Activated CD4-positive, alpha-beta memory T cell treated with anti-CD3 and anti-CD28 coated beads, Interleukin-2, amount 10 ng/mL, durations not matched to agents 7 days and 5 days (primary cell): ENCODE measurements around the gene LAMC3. TPM values are rescaled to one million over a fixed set of nuclear protein-coding genes. Genes with fewer than 3 reads are reported as not detected.
A peak's percentile ranks its signal among the peaks of the same experiment; 100 is the strongest.
"Not testable (repeated sequence)": the region's sequence is repeated elsewhere in the genome, so short reads cannot be mapped to it uniquely, and the experiment has no call there.

Experiments
- CTCF ChIA-PET: fragments of 350-600 bp; sonication (Branson Sonifier 250); formaldehyde crosslinking; loops from one replicate; lab custom pipeline; 2021; ENCODE audit warnings: antibody characterized with exemption, inconsistent platforms; lab: Charles Lee
- POLR2A ChIA-PET: fragments of 350-600 bp; sonication (Branson Sonifier 250); formaldehyde crosslinking; loops from one replicate; lab custom pipeline; 2021; ENCODE audit warnings: antibody characterized with exemption; lab: Charles Lee
- DNase-seq: peaks from one replicate; pipeline ENCODE4 v3.0.0-alpha.2; 2020
- H3K27ac Mint-ChIP-seq: one replicate; pipeline ENCODE4 v1.8.0; 2021; ENCODE audit warnings: mild to moderate bottlenecking, mixed read lengths
- H3K27me3 Mint-ChIP-seq: one replicate; pipeline ENCODE4 v1.8.0; 2021; ENCODE audit warnings: mixed read lengths
- H3K36me3 Mint-ChIP-seq: one replicate; pipeline ENCODE4 v1.8.0; 2021; ENCODE audit warnings: low read depth, mixed read lengths
- H3K4me1 Mint-ChIP-seq: one replicate; pipeline ENCODE4 v1.8.0; 2021; ENCODE audit warnings: mixed read lengths
- H3K4me3 Mint-ChIP-seq: one replicate; pipeline ENCODE4 v1.8.0; 2021; ENCODE audit warnings: mild to moderate bottlenecking, mixed read lengths
- H3K9me3 Mint-ChIP-seq: one replicate; pipeline ENCODE4 v1.8.0; 2021; ENCODE audit warnings: mixed read lengths
- total RNA-seq, 2 experiments: library from RNA; stranded (reverse); gene quantifications; one replicate each; pipeline ENCODE4 v1.2.3, GENCODE V29; 2021

LAMC3 gene
- total RNA-seq, 2 experiments from 2014 or later, result not detected

DNA sequence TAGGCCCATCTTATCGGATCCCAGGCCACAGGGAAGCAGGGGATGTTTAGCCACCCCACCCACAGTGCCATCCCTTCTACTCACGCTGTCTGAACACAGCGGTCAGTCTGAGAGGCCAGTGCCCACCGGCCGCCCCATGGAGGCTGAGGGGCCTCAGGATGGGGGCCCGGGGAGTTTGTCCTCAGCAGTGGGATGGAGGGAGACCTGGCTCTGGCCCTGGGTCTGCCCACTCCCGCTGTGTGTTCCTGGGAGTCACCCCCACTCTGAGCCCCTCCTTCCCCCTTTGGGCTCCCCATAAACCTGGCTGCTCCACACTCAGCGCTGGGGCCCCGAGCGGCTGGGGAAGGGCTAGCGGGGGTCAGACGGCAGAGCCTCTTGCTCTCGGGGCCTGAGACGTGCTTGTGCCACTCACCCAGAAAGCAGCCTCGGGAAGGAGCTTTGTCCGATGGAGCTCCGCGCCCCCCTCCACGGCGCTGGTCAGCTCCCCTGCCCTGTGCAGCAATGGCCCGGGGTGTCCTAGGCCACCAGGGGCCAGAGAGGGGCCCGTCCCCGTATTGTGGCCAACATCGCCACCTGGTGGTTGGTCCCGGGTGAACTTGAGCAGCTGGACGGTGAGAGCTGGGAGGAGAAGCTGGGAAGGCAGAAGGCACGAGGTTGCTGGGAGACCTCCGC lies 10.9 kb upstream of the LAMC3 start:
- H3K9me3 Mint-ChIP-seq, result no peaks in the 10 kb centered on the region
- H3K4me3 Mint-ChIP-seq, result no peak overlapping the region
- H3K27me3 Mint-ChIP-seq, result peaks cover 6% of the 10 kb centered on the region
- no peaks in the 10 kb centered on the region for H3K36me3 Mint-ChIP-seq
- peak; percentile 57 for DNase-seq
- CTCF ChIA-PET, result interaction anchor here (0.6 to 1.4 kb wide), 13 partner anchors 9 to 297 kb away, joined by 3 to 16 read pairs (median 3); no protein-coding TSS in a partner anchor
- no peaks in the 10 kb centered on the region for H3K4me1 Mint-ChIP-seq
- no peak overlapping the region for H3K27ac Mint-ChIP-seq
- POLR2A ChIA-PET, result no interaction called here

DNA sequence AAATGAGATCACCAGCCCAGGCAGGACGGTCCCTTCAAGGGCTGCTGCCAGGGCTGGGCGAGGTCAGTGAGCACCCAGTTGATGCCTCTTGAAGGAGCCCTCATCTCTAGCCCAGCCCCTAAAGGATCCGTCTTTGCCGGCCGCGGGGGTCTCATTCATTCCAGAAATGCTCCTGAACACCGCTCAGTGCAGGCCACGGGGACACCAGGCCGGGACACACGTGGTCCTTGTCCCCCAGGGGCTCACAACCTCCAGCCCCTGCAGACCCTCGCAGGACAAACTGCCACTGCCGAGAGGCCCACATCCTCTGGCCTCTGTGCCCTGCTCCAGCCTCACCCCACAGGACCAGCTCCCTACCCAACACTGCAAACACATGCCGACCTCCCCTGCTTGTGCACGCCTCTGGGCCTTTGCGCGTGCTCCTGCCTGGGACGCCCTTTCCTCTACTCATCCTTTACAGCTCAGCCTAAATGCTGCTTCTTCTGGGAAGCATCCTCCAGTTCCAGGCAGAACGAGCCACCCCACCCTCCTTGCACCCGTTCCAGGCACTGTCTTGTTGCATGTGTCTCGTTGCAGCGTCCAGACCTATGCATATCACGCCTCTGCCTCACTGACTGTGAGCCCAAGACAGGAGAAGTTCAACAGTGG lies 10.3 kb upstream of the LAMC3 start:
- Mint-ChIP-seq H3K36me3 (no peaks in the 10 kb centered on the region), H3K4me3 (no peak overlapping the region), H3K27ac (no peak overlapping the region), H3K9me3 (no peaks in the 10 kb centered on the region), H3K4me1 (no peaks in the 10 kb centered on the region), H3K27me3 (peaks cover 6% of the 10 kb centered on the region)
- DNase-seq, result no peak
- CTCF ChIA-PET, result interaction anchor here (0.6 to 1.4 kb wide), 13 partner anchors 8 to 298 kb away, joined by 3 to 16 read pairs (median 3); no protein-coding TSS in a partner anchor
- POLR2A ChIA-PET, result no interaction called here

DNA sequence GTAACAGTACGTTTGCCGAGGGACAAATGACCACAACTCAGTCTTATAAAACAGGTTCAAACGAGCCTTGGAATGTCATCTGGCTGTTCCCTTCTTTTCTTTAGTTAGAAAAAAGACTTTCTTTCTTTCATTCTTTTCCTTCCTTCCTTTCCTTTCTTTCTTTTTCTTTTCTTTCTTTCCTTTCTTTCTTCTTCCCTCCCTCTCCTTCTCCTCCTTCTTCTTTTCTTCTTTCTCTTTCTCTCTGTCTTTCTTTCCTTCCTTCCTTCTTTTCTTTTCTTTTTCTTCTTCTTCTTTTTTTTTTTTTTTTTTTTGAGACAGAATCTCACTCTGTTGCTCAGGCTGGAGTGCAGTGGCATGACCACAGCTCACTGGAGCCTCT lies 9.7 kb upstream of the LAMC3 start:
- H3K36me3 Mint-ChIP-seq, result no peaks in the 10 kb centered on the region
- ChIA-PET CTCF (interaction anchor here (0.7 to 1.4 kb wide), 3 partner anchors 12 to 799 kb away, joined by 3 to 5 read pairs (median 3); no protein-coding TSS in a partner anchor), POLR2A (no interaction called here)
- H3K9me3 Mint-ChIP-seq, result no peaks in the 10 kb centered on the region
- no peaks in the 10 kb centered on the region for H3K4me1 Mint-ChIP-seq
- no peak overlapping the region for H3K4me3 Mint-ChIP-seq
- DNase-seq, result no peak
- H3K27ac Mint-ChIP-seq, result no peak overlapping the region
- peaks cover 6% of the 10 kb centered on the region for H3K27me3 Mint-ChIP-seq

DNA sequence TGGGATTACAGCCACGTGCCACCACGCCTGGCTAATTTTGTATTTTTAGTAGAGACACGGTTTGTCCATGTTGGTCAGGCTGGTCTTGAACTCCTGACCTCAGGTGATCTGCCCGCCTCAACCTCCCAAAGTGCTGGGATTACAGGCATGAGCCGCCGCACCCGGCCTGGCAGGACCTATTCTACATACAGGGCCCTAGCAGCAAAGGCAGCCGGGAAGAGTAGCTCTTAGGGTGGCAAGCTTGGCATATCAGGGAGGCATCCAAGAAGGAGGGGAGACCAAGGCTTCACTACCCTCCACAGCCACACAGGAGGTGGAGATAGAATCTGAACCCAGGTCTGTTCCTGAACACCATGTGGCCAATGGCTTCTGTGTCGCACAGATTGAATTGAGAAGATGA lies 8.4 kb upstream of the LAMC3 start:
- POLR2A ChIA-PET, H3K9me3 Mint-ChIP-seq, H3K36me3 Mint-ChIP-seq, H3K27me3 Mint-ChIP-seq, H3K4me1 Mint-ChIP-seq, H3K4me3 Mint-ChIP-seq, DNase-seq, H3K27ac Mint-ChIP-seq, CTCF ChIA-PET: not testable (repeated sequence)

DNA sequence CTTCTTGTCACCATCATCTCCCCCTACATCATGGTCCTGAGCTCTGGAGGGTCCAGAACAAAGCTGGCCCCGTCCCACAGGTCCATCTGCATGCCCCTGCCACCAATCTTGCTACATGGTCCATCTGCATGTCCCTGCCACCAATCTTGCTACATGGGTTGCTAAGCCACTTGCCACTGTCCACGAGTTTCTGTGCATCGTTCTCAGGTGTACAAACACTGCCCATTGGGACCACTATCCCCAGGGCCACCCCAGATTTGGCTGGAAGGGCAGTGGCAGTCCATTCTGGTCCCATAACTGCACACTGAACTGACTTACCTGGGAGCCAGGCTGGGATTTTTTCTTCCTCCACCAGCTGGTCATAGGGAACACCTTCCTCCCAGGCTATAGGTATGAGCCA lies 8.0 kb upstream of the LAMC3 start:
- Mint-ChIP-seq H3K36me3 (no peaks in the 10 kb centered on the region), H3K27ac (no peak overlapping the region), H3K27me3 (peaks cover 9% of the 10 kb centered on the region), H3K4me1 (no peaks in the 10 kb centered on the region), H3K9me3 (no peaks in the 10 kb centered on the region), H3K4me3 (no peak overlapping the region)
- CTCF ChIA-PET, result interaction anchor here (0.6 kb wide), 1 partner anchor 182 kb away, joined by 5 read pairs; no protein-coding TSS in a partner anchor
- POLR2A ChIA-PET, result no interaction called here
- DNase-seq, result no peak

DNA sequence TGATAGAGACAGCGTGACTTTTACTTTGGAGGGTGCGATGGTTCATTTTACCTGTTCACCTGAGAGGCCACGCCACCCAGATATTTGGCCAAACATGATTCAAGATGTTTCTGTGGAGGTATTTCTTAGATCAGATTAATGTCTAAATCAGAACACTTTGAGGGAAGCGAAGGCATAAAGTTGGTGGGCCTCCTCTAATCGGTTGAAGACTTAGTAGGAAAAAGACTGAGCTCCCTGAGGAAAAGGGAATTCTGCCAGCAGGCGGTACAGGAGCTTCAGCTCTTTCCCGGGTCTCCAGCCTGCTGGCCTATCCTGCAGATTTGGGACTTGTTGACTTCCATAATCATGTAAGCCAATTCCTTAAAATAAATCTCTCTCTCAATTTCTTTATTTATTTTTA lies 7.0 kb upstream of the LAMC3 start:
- no peaks in the 10 kb centered on the region for H3K9me3 Mint-ChIP-seq
- H3K4me3 Mint-ChIP-seq, result no peak overlapping the region
- H3K36me3 Mint-ChIP-seq, result no peaks in the 10 kb centered on the region
- H3K4me1 Mint-ChIP-seq, result no peaks in the 10 kb centered on the region
- peaks cover 13% of the 10 kb centered on the region for H3K27me3 Mint-ChIP-seq
- no peak for DNase-seq
- ChIA-PET CTCF (interaction anchor here (1.9 kb wide), 1 partner anchor 44 kb away, joined by 6 read pairs; no protein-coding TSS in a partner anchor), POLR2A (no interaction called here)
- H3K27ac Mint-ChIP-seq, result no peak overlapping the region

DNA sequence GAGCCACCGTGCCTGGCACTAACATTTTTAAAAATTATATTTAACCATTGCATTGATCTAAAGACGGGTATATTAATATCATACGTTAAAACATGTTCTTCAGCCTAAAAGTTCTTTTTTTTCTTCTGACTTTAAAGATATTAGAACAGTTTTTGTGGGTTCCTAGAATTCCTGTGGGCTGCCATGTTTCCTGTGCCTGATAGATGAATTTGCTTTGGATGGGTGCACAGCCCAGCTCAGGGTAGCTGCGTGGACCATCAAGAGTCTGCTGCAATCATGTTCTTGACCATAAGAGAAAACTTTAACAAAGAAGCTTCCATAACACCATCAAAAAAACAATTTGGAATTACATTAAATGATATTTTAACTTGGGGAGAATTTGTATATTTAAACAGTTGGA lies 2.4 kb upstream of the LAMC3 start:
- DNase-seq, result no peak
- Mint-ChIP-seq H3K4me3 (no peak overlapping the region), H3K4me1 (no peaks in the 10 kb centered on the region), H3K27me3 (peaks cover 29% of the 10 kb centered on the region), H3K36me3 (no peaks in the 10 kb centered on the region), H3K27ac (no peak overlapping the region), H3K9me3 (no peaks in the 10 kb centered on the region)
- ChIA-PET CTCF (interaction anchor here (0.7 to 1.6 kb wide), 2 partner anchors 8 to 157 kb away, joined by 4 to 6 read pairs; no protein-coding TSS in a partner anchor), POLR2A (no interaction called here)

DNA sequence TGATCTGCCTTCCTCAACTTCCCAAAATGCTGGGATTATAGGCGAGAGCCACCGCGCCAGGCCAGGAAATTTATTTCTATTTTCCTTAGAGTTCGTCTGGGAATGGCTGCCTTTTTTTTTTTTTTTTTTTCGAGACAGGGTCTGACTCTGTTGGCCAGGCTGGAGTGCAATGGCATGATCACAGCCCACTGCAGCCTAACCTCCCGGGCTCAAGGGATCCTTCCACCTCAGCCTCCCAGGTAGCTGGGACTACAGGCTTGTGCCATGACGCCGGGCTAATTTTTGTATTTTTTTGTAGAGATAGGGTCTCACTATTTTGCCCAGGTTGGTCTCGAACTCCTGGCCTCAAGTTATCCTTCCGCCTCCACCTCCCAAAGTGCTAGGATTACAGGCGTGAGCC lies 888 bp upstream of the LAMC3 start:
- Mint-ChIP-seq H3K27ac (no peak overlapping the region), H3K27me3 (peaks cover 30% of the 10 kb centered on the region), H3K4me3 (no peak overlapping the region), H3K9me3 (no peaks in the 10 kb centered on the region), H3K36me3 (no peaks in the 10 kb centered on the region), H3K4me1 (no peaks in the 10 kb centered on the region)
- DNase-seq, result no peak
- CTCF ChIA-PET, result no interaction called here
- POLR2A ChIA-PET, result no interaction called here

DNA sequence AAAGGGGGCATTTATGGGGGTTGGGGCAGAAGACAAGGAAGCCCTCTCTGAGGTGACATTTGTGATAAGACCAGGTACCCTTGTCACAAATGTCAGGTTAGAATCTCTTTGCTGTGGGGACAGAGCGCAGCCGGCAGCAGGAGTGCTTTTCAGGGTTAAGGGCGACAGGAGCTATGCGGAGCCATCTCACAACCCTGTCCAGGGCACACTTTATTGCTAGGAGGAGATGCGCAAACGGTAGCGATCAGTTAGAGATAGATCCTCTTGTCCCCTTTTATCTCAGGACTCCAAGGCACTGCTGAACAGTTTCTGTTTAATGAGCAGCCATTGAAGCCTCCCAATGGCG lies 438 bp upstream of the LAMC3 start:
- Mint-ChIP-seq H3K4me1 (no peaks in the 10 kb centered on the region), H3K9me3 (no peaks in the 10 kb centered on the region), H3K27me3 (peaks cover 30% of the 10 kb centered on the region), H3K27ac (no peak overlapping the region), H3K36me3 (no peaks in the 10 kb centered on the region), H3K4me3 (no peak overlapping the region)
- CTCF ChIA-PET, result no interaction called here
- POLR2A ChIA-PET, result no interaction called here
- no peak for DNase-seq

DNA sequence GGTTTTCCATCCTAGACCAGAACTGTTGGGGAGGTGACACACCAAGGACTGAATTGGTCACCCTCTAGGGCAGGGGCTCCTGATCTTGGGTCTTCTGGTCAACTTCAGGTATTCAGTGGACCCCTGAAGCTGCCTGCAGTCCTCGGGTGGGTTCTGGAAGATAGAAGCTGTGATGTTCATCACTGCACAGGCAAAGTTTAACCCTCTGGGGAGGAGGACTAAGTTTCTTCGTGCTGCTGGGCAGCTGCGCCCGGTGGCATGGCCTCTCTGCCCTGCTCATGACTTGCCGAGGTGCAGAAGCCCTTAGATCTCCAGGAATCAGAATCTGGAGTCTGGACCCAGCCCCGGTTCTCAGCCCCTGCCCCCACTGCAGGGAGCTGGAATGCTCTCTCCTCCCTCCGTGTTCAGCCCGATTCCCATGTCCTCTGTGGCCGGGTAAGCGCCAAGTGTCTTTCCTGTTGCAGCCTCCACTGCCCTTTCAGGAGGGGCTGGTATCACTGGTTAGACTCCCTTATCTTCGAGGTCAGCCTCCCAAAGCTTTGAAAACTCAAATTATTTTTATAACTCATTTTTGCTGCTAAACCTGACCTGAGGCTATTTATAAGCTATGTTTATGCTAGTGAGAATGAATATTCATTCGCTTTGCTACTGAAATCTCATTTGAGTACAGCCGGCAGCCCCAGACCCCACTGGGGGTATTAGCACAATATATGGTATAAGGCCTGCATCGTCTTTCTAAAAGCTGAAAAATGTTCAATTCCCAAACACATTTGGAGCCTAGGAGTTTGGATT lies 1.7 kb downstream of the LAMC3 start:
- CTCF ChIA-PET, result interaction anchor here (0.9 kb wide), 1 partner anchor 12 kb away, joined by 3 read pairs; no protein-coding TSS in a partner anchor

DNA sequence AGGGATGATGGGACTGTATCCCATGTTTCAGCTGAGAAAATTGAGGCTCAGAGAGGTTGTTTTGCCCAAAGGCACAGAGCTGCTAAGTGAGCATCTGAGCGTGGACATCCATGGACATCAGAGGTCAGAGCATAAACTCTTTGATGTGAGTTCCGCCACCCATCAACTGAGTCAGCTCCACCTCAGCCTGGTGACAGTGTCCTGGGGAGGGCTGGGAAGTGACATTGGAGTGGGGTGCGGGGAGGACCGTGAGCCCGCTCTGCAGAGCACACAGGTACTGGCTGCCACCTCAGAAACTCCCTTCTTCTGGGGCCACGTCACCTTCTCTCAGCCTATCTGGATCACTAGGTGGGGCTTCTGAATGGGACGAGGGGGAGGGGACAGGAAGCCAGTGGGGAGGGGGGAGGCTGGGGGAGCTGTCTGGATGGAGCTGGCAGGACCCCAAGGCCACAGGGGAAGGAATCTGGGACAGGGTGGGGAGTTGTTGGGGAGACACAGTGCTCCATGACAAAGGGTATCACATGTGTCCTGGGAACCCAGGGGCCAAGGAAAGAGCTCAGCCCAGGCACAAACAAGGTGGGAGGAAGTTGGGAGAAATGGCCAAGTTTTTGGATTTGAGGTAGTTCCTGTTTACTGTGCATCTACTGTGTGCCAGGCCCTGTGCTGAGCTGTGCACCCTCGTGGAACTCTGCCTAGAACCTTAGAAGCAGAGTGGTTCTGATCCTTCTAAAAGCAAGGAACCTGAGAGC lies 2.5 kb downstream of the LAMC3 start:
- no peak overlapping the region for H3K27ac Mint-ChIP-seq
- ChIA-PET POLR2A (no interaction called here), CTCF (interaction anchor here (0.9 to 1.0 kb wide), 2 partner anchors 13 to 35 kb away, joined by 3 read pairs; no protein-coding TSS in a partner anchor)
- H3K9me3 Mint-ChIP-seq, result no peaks in the 10 kb centered on the region
- H3K27me3 Mint-ChIP-seq, result peaks cover 32% of the 10 kb centered on the region
- H3K36me3 Mint-ChIP-seq, result no peaks in the 10 kb centered on the region
- no peaks in the 10 kb centered on the region for H3K4me1 Mint-ChIP-seq
- H3K4me3 Mint-ChIP-seq, result no peak overlapping the region
- no peak for DNase-seq

More for the DNA sequence above, 1.7 kb downstream of the LAMC3 start:
- no peak overlapping the region for H3K27ac Mint-ChIP-seq
- H3K4me1 Mint-ChIP-seq, result no peaks in the 10 kb centered on the region
- DNase-seq, result no peak
- H3K36me3 Mint-ChIP-seq, result no peaks in the 10 kb centered on the region
- H3K4me3 Mint-ChIP-seq, result no peak overlapping the region
- H3K27me3 Mint-ChIP-seq, result peaks cover 28% of the 10 kb centered on the region
- POLR2A ChIA-PET, result interaction anchor here (0.7 kb wide), 1 partner anchor 712 kb away, joined by 3 read pairs; no protein-coding TSS in a partner anchor
- no peaks in the 10 kb centered on the region for H3K9me3 Mint-ChIP-seq

DNA sequence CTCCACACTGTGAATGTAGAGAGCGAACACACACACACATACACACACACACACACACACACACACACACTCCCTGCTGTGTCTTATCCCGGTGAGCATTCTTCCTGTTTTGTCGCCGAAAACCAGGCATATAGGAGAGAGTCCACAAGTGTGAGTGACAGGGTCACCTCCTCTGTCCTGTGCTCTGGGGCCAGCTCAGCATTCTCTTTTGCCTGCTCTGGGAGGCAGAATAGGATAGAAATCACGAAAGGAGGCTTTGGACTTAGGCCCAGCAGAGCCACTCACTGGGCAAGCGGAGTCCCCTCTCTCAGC lies 3.0 kb downstream of the LAMC3 start:
- CTCF ChIA-PET, result interaction anchor here (1.0 kb wide), 1 partner anchor 35 kb away, joined by 3 read pairs; no protein-coding TSS in a partner anchor
- no peak for DNase-seq
- H3K36me3 Mint-ChIP-seq, result no peaks in the 10 kb centered on the region
- H3K9me3 Mint-ChIP-seq, result no peaks in the 10 kb centered on the region
- no peaks in the 10 kb centered on the region for H3K4me1 Mint-ChIP-seq
- no peak overlapping the region for H3K4me3 Mint-ChIP-seq
- peaks cover 28% of the 10 kb centered on the region for H3K27me3 Mint-ChIP-seq
- POLR2A ChIA-PET, result no interaction called here
- no peak overlapping the region for H3K27ac Mint-ChIP-seq
